Osteocyte (in vitro differentiated cells): ENCODE measurements around the gene CAT. TPM values are rescaled to one million over a fixed set of nuclear protein-coding genes. Genes with fewer than 3 reads are reported as not detected.

ENCODE experiments used
- DNase-seq: peaks from one replicate; pipeline ENCODE4 v3.0.0; 2021; ENCODE audit warnings: mixed read lengths; ENCODE audit not compliant: unreplicated experiment; ENCODE audit errors: extremely low spot score
- H3K27ac Mint-ChIP-seq: one replicate; pipeline ENCODE4 v1.8.0; 2021; ENCODE audit warnings: mild to moderate bottlenecking, mixed read lengths; ENCODE audit not compliant: unreplicated experiment
- H3K27me3 Mint-ChIP-seq: one replicate; pipeline ENCODE4 v1.8.0; 2021; ENCODE audit warnings: mixed read lengths; ENCODE audit not compliant: unreplicated experiment
- H3K36me3 Mint-ChIP-seq: one replicate; pipeline ENCODE4 v1.8.0; 2021; ENCODE audit warnings: mixed read lengths; ENCODE audit not compliant: unreplicated experiment
- H3K4me1 Mint-ChIP-seq: one replicate; pipeline ENCODE4 v1.8.0; 2021; ENCODE audit warnings: mixed read lengths; ENCODE audit not compliant: unreplicated experiment
- H3K4me3 Mint-ChIP-seq: one replicate; pipeline ENCODE4 v1.8.0; 2021; ENCODE audit warnings: mild to moderate bottlenecking, moderate library complexity, mixed read lengths; ENCODE audit not compliant: unreplicated experiment
- H3K9me3 Mint-ChIP-seq: one replicate; pipeline ENCODE4 v1.8.0; 2021; ENCODE audit warnings: mixed read lengths; ENCODE audit not compliant: unreplicated experiment
- CTCF ChIP-seq: fragments of 200-600 bp; sonication (generic); IDR thresholded peaks from 2 replicates; pipeline ENCODE4 v1.5.0; 2021; ENCODE audit warnings: antibody characterized with exemption, mild to moderate bottlenecking, moderate library complexity
- total RNA-seq: library from RNA; stranded (reverse); gene quantifications from 2 replicates; pipeline ENCODE4 v1.2.1, GENCODE V29; 2021

The CAT gene
- total RNA-seq, 1 donor from 2014 or later: 22.4 TPM

GRCh38 chr11:34446386-34446785 lies 7.7 kb downstream of the CAT start:
- no peaks in the 10 kb centered on the region for H3K9me3 Mint-ChIP-seq
- H3K27ac Mint-ChIP-seq: no peak overlapping the region
- H3K36me3 Mint-ChIP-seq: peaks cover 4% of the 10 kb centered on the region
- H3K27me3 Mint-ChIP-seq: no peaks in the 10 kb centered on the region
- no peak for DNase-seq
- peaks cover 4% of the 10 kb centered on the region for H3K4me1 Mint-ChIP-seq
- no peak for TF ChIP-seq CTCF
- no peak overlapping the region for H3K4me3 Mint-ChIP-seq

GRCh38 chr11:34447044-34447443 lies 8.3 kb downstream of the CAT start:
- peaks cover 4% of the 10 kb centered on the region for H3K27me3 Mint-ChIP-seq
- no peak overlapping the region for H3K4me3 Mint-ChIP-seq
- no peaks in the 10 kb centered on the region for H3K9me3 Mint-ChIP-seq
- H3K27ac Mint-ChIP-seq: no peak overlapping the region
- no peak for TF ChIP-seq CTCF
- DNase-seq: no peak
- peaks cover 4% of the 10 kb centered on the region for H3K36me3 Mint-ChIP-seq
- peaks cover 4% of the 10 kb centered on the region for H3K4me1 Mint-ChIP-seq

- Mint-ChIP-seq H3K4me3 (no peak overlapping the region), H3K27me3 (peaks cover 5% of the 10 kb centered on the region), H3K27ac (no peak overlapping the region), H3K4me1 (peaks cover 4% of the 10 kb centered on the region), H3K9me3 (no peaks in the 10 kb centered on the region), H3K36me3 (peaks cover 8% of the 10 kb centered on the region)
- no peak for DNase-seq
- no peak for TF ChIP-seq CTCF
These were observed 9.7 kb downstream of the CAT start for GRCh38 chr11:34448223-34448994.

GRCh38 chr11:34449013-34449412 lies 10.3 kb downstream of the CAT start:
- TF ChIP-seq CTCF: no peak
- H3K9me3 Mint-ChIP-seq: no peaks in the 10 kb centered on the region
- DNase-seq: no peak
- peaks cover 5% of the 10 kb centered on the region for H3K27me3 Mint-ChIP-seq
- peaks cover 8% of the 10 kb centered on the region for H3K36me3 Mint-ChIP-seq
- H3K4me1 Mint-ChIP-seq: peaks cover 4% of the 10 kb centered on the region
- no peak overlapping the region for H3K4me3 Mint-ChIP-seq
- no peak overlapping the region for H3K27ac Mint-ChIP-seq

- Mint-ChIP-seq H3K27ac (no peak overlapping the region), H3K27me3 (peaks cover 7% of the 10 kb centered on the region), H3K9me3 (no peaks in the 10 kb centered on the region), H3K4me3 (no peak overlapping the region), H3K36me3 (peaks cover 13% of the 10 kb centered on the region), H3K4me1 (peaks cover 4% of the 10 kb centered on the region)
- no peak for DNase-seq
- no peak for TF ChIP-seq CTCF
These were observed 12.3 kb downstream of the CAT start for GRCh38 chr11:34451053-34451452.
